GM12872 (cell line): ENCODE results near the gene MLC1.

ENCODE experiments used
- CTCF ChIP-seq: IDR thresholded peaks from 3 replicates; pipeline ENCODE4 v1.5.1; 2011; ENCODE audit warnings: low read depth, mild to moderate bottlenecking, low read length, moderate library complexity; ENCODE audit not compliant: insufficient read depth

The MLC1 gene

GRCh38 chr22:50049299-50050195, 35.7 kb downstream of the MLC1 start:
- no peak for TF ChIP-seq CTCF

- TF ChIP-seq CTCF: no peak
These were observed 36.4 kb downstream of the MLC1 start for GRCh38 chr22:50048836-50049235.

GRCh38 chr22:50048061-50048765, 37.0 kb downstream of the MLC1 start:
- TF ChIP-seq CTCF: no peak

- TF ChIP-seq CTCF: no peak
These were observed 37.9 kb downstream of the MLC1 start for GRCh38 chr22:50047346-50047745.

GRCh38 chr22:50046481-50047245, 38.6 kb downstream of the MLC1 start:
- TF ChIP-seq CTCF: no peak

GRCh38 chr22:50046019-50046415, 39.2 kb downstream of the MLC1 start:
- TF ChIP-seq CTCF: no peak
